Activated CD4-positive, alpha-beta T cell treated with anti-CD3 and anti-CD28 coated beads, Interleukin-2, amount 10 ng/mL, durations not matched to agents 24 days and 14 days (primary cell): ENCODE data around the gene PF4V1. TPM values are rescaled to one million over a fixed set of nuclear protein-coding genes. Genes with fewer than 3 reads are reported as not detected.

ENCODE experiments used
- DNase-seq: peaks from one replicate; pipeline ENCODE4 v3.0.0; 2022
- H3K27ac Mint-ChIP-seq: one replicate; pipeline ENCODE4 v1.8.0; 2022; ENCODE audit warnings: mild to moderate bottlenecking, mixed read lengths
- H3K27me3 Mint-ChIP-seq: one replicate; pipeline ENCODE4 v1.8.0; 2022; ENCODE audit warnings: mixed read lengths
- H3K36me3 Mint-ChIP-seq: one replicate; pipeline ENCODE4 v1.8.0; 2022; ENCODE audit warnings: low read depth, mild to moderate bottlenecking, mixed read lengths
- H3K4me1 Mint-ChIP-seq: one replicate; pipeline ENCODE4 v1.8.0; 2021; ENCODE audit warnings: mixed read lengths
- H3K4me3 Mint-ChIP-seq: one replicate; pipeline ENCODE4 v1.8.0; 2022; ENCODE audit warnings: mild to moderate bottlenecking, moderate library complexity, mixed read lengths
- H3K9me3 Mint-ChIP-seq: one replicate; pipeline ENCODE4 v1.8.0; 2021; ENCODE audit warnings: mixed read lengths
- intact Hi-C: fragments of 100-400 bp; cut with micrococcal nuclease; formaldehyde crosslinking; loops from one replicate; pipeline ENCODE4 v1.15.1; 2023
- total RNA-seq: library from RNA; stranded (reverse); gene quantifications from 2 replicates; pipeline ENCODE4 v1.2.3, GENCODE V29; 2022

Gene PF4V1
- total RNA-seq, 1 donor from 2014 or later, result not detected

DNA sequence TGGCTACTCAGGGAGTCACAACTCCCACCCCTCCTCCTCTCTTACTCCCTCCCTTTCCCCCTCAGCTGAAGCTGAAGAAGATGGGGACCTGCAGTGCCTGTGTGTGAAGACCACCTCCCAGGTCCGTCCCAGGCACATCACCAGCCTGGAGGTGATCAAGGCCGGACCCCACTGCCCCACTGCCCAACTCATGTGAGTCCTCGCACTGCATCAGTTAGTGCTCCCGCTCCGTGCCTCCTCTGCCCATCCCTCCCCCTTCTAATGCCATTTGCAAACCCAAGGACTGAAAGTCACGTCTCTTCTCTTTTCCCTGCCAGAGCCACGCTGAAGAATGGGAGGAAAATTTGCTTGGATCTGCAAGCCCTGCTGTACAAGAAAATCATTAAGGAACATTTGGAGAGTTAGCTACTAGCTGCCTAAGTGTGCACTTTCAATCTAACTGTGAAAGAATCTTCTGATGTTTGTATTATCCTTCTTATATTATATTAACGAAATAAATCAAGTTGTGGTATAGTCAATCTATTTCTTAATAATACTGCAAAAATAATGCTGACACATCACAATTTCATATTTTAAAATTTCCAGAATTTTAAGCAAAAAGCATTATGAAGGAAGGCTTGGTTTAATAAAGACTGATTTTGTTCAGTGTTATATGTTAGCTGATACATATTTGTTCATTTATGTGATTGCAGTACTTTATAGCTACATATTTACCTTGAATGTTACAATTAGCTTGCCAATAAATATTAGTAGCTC lies 800 bp downstream of the PF4V1 start:
- H3K9me3 Mint-ChIP-seq, result no peaks in the 10 kb centered on the region
- H3K27ac Mint-ChIP-seq, result no peak overlapping the region
- H3K36me3 Mint-ChIP-seq, result no peaks in the 10 kb centered on the region
- H3K4me3 Mint-ChIP-seq, result no peak overlapping the region
- peaks cover 15% of the 10 kb centered on the region for H3K27me3 Mint-ChIP-seq
- DNase-seq, result no peak
- intact Hi-C loops, result no loop called here
- no peaks in the 10 kb centered on the region for H3K4me1 Mint-ChIP-seq

DNA sequence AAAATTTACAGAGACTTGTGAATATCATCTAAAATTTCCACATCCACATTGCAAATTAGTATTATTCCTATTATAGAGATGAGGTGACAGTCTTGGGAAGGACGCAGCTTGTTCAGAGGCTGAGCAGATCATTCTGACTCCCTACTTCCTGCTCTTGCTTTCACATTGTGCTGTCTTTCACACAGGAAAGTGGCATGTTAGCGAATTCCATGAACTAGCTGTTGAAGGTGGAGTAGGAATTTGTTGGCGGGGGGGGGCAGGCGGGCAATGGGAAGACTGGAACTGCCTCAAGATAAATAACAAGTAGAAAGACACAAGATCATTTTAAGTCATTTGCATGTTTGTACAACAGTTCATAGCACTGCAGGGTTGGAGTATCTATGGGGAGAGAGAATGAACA lies 2.3 kb downstream of the PF4V1 start:
- DNase-seq, result no peak
- intact Hi-C loops, result no loop called here
- Mint-ChIP-seq H3K9me3 (no peaks in the 10 kb centered on the region), H3K27me3 (peaks cover 11% of the 10 kb centered on the region), H3K4me3 (no peak overlapping the region), H3K4me1 (no peaks in the 10 kb centered on the region), H3K36me3 (no peaks in the 10 kb centered on the region), H3K27ac (no peak overlapping the region)

DNA sequence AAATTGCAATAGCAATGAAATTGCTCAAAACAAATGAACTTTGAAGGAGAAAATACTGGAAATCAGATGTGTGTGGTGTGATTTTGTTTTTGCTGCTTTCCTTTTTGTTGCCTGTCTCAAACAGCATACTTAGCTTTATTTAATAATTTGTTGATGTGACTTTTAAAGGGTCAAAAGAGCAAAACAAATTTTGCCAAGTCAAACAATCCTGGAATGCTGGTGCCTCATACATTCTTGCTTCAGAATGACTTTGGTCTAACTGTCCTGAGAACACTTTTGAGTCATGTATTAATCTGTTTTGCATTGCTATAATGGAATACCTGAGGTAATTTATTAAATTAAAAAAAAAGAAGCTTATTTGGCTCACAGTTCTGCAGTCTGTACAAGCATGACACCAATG lies 3.4 kb downstream of the PF4V1 start:
- Mint-ChIP-seq H3K4me3 (no peak overlapping the region), H3K4me1 (no peaks in the 10 kb centered on the region), H3K9me3 (no peaks in the 10 kb centered on the region), H3K36me3 (no peaks in the 10 kb centered on the region), H3K27ac (no peak overlapping the region), H3K27me3 (peaks cover 13% of the 10 kb centered on the region)
- no peak for DNase-seq
- intact Hi-C loops, result no loop called here

DNA sequence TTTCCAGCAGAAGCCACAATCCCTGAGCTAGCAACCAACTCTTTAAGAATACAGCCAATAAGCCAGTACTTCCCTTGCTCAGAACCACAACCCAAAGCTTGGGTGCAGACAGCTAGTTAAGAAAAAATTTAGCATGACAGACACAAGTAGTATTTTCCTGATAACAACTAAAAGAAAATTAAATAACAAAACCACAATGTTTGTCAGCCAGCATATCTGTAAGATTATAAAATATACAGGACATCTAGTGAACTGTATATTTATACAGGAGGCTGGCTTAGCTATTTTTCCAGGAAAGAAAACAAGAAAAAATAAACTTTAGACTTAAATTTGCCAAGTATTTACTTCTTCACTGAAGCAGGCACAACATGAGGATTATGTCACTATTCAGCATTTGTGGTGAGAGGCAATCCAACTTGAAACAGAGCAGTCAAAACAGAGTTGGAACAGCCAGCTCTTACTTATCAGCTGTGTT lies 6.6 kb downstream of the PF4V1 start:
- DNase-seq, result no peak
- intact Hi-C loops, result loop anchor here (10.0 kb wide), 1 partner anchor 195 kb away; no protein-coding TSS in a partner anchor
- Mint-ChIP-seq H3K4me1 (no peaks in the 10 kb centered on the region), H3K9me3 (no peaks in the 10 kb centered on the region), H3K27ac (no peak overlapping the region), H3K27me3 (peaks cover 6% of the 10 kb centered on the region), H3K36me3 (no peaks in the 10 kb centered on the region), H3K4me3 (no peak overlapping the region)

DNA sequence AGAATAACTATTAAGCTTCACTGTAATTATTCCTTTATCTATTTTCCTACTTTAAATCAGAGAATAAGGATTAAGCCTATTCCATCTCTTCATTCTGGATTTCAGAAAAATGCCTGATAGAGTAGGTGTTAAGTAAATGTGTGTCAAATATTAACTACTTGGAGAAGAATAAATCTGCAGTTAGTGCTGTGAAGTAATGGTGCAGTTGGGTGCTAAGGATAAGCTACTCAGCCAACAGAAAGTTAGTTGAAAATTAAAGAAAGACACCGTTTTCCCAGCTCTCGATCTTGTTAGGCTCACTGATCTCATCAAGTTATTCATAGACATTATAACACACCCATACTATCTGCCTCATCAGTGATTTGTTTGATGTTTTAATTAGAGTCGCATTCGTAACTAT lies 7.1 kb downstream of the PF4V1 start:
- intact Hi-C loops, result loop anchor here (10.0 kb wide), 1 partner anchor 195 kb away; no protein-coding TSS in a partner anchor
- DNase-seq, result no peak
- no peaks in the 10 kb centered on the region for H3K9me3 Mint-ChIP-seq
- H3K4me3 Mint-ChIP-seq, result no peak overlapping the region
- peaks cover 5% of the 10 kb centered on the region for H3K27me3 Mint-ChIP-seq
- no peaks in the 10 kb centered on the region for H3K4me1 Mint-ChIP-seq
- H3K36me3 Mint-ChIP-seq, result no peaks in the 10 kb centered on the region
- no peak overlapping the region for H3K27ac Mint-ChIP-seq

DNA sequence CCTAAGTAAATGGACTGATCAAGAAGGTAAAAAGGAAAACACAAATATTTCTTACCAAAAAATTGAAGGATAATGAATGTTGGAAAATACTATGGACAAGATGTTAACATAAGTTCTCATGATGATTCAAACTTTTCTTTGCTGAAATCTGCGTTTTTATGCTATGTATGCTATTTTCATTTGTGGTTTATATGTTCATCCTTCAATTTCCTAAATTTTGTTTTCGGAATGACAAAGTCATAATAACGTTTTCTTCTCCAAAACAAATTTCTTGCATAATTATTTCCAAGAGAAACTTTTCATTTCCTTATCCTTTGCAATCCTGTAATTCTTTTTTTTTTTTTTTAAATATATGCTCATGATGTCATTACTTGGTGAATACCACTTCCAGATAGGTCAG lies 7.8 kb downstream of the PF4V1 start:
- intact Hi-C loops, result loop anchor here (10.0 kb wide), 1 partner anchor 196 kb away; no protein-coding TSS in a partner anchor
- H3K4me1 Mint-ChIP-seq, result no peaks in the 10 kb centered on the region
- no peak overlapping the region for H3K27ac Mint-ChIP-seq
- H3K36me3 Mint-ChIP-seq, result no peaks in the 10 kb centered on the region
- no peaks in the 10 kb centered on the region for H3K9me3 Mint-ChIP-seq
- no peak for DNase-seq
- H3K27me3 Mint-ChIP-seq, result peaks cover 4% of the 10 kb centered on the region
- no peak overlapping the region for H3K4me3 Mint-ChIP-seq

DNA sequence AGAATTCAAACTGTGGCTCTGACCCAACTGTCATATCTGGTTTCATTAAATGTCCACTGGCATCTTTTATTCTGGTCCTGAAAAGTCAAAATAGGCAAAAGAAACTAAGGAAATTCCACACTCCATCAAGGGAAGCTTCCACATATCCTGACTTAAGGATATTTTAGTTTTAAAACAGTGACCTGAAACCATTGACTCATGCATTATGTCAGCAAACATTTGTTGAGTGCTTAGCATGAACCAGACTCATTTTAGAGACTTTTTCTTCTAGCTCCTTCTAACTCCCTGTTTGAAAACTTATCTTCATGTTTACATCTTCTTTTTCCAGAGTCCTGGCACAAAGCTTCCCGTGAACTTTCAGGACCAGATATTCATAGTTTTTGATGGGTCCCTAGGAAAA lies 9.2 kb downstream of the PF4V1 start:
- Mint-ChIP-seq H3K4me3 (no peak overlapping the region), H3K9me3 (no peaks in the 10 kb centered on the region), H3K27ac (no peak overlapping the region), H3K4me1 (no peaks in the 10 kb centered on the region), H3K36me3 (no peaks in the 10 kb centered on the region), H3K27me3 (peaks cover 4% of the 10 kb centered on the region)
- intact Hi-C loops, result loop anchor here (10.0 kb wide), 1 partner anchor 198 kb away; no protein-coding TSS in a partner anchor
- no peak for DNase-seq

DNA sequence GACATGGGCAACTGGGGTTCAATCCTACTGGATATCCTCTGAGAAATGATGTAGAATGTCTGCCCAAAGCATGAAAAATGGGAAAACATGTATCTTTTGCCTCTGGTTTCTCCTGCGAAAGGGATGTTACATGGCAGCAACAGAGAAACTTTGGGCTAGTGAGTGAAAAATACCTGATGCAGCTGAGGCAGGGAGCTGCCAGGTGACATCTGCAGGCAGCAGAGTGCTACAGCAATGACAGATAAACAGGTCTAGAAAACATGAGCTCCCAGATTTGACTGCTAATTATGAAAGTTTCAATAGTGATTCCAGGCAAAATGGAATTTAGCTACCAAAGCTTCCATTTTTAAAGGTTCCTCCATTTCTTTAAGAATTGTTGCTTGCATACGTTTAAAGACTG lies 11.3 kb downstream of the PF4V1 start:
- H3K36me3 Mint-ChIP-seq, result no peaks in the 10 kb centered on the region
- intact Hi-C loops, result loop anchor here (10.0 kb wide), 1 partner anchor 200 kb away; no protein-coding TSS in a partner anchor
- peaks cover 20% of the 10 kb centered on the region for H3K27me3 Mint-ChIP-seq
- H3K27ac Mint-ChIP-seq, result no peak overlapping the region
- no peaks in the 10 kb centered on the region for H3K4me1 Mint-ChIP-seq
- H3K4me3 Mint-ChIP-seq, result no peak overlapping the region
- DNase-seq, result no peak
- H3K9me3 Mint-ChIP-seq, result no peaks in the 10 kb centered on the region

DNA sequence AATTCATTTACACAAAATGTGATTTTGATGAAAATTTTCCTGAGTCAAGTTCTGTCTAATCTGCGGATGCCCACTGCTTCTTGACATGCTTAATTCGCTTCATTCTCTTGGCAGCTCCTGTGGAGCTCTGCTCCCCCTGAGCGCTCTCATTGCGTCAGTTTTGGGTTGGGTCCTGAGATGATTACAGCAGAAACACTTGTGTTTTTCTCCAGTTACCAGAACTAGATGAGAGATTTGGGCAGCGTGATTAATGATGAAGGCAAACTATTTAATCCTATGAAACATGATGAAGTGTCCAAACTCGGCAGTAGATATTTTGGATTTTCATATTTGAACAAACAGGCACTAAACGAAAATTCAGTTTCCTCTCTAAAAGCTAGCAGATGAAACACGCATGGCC lies 11.9 kb downstream of the PF4V1 start:
- Mint-ChIP-seq H3K27ac (no peak overlapping the region), H3K27me3 (peaks cover 26% of the 10 kb centered on the region), H3K36me3 (no peaks in the 10 kb centered on the region), H3K9me3 (no peaks in the 10 kb centered on the region), H3K4me1 (no peaks in the 10 kb centered on the region), H3K4me3 (no peak overlapping the region)
- intact Hi-C loops, result loop anchor here (10.0 kb wide), 1 partner anchor 200 kb away; no protein-coding TSS in a partner anchor
- no peak for DNase-seq

DNA sequence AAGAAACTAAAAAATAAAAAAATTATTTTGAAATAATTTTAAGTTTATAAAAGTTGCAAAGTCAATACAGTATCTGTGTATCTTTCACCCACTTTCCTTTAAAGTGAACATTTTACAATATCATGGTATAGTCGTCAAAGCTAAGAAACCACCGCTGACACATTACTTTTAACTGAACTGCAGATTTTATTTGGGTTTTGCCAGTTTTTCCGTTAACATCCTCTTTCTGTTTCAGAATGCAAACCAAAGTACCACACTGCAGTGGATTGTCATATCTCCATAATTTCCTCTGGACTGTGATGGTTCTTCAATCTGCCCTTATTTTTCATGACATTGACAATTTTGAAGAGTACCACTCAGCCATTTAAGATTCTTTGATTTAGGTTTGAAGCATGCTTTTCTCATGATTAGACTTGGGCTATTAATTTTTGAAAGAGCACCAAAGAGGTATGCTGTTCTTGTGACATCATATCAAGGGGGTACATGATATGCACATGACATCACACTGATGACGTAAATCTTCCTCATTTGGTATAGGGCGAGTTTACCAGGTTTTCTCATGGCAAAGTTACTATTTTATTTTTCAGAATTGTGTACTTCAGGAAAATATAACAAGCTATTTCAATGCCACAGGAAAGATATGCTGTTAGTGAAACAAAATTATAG lies 12.5 kb downstream of the PF4V1 start:
- no peak for DNase-seq
- intact Hi-C loops, result loop anchor here (10.0 kb wide), 1 partner anchor 201 kb away; no protein-coding TSS in a partner anchor
- Mint-ChIP-seq H3K27me3 (peaks cover 31% of the 10 kb centered on the region), H3K27ac (no peak overlapping the region), H3K4me3 (no peak overlapping the region), H3K9me3 (no peaks in the 10 kb centered on the region), H3K4me1 (no peaks in the 10 kb centered on the region), H3K36me3 (no peaks in the 10 kb centered on the region)

DNA sequence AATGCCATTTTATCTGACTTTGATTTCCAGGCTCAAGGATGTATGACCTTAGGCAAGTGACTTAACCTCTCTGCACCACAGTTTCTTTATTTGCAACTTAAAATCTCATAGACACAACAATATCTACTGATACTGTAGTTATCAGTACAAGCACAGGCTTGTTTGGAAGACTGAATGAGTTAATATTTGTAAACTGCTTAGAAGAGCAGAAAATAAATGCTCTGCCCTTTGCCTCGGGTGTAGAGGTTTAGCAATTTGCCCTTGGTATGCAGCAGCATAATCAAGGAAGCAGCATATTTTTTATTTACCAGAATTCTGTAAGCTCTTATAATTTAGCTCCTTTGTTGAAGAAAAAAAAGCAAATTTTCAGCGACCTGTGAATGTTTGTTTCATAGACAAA lies 13.2 kb downstream of the PF4V1 start:
- Mint-ChIP-seq H3K4me3 (no peak overlapping the region), H3K36me3 (no peaks in the 10 kb centered on the region), H3K9me3 (no peaks in the 10 kb centered on the region), H3K27ac (no peak overlapping the region), H3K27me3 (peaks cover 31% of the 10 kb centered on the region), H3K4me1 (no peaks in the 10 kb centered on the region)
- intact Hi-C loops, result loop anchor here (10.0 kb wide), 1 partner anchor 201 kb away; no protein-coding TSS in a partner anchor
- no peak for DNase-seq

DNA sequence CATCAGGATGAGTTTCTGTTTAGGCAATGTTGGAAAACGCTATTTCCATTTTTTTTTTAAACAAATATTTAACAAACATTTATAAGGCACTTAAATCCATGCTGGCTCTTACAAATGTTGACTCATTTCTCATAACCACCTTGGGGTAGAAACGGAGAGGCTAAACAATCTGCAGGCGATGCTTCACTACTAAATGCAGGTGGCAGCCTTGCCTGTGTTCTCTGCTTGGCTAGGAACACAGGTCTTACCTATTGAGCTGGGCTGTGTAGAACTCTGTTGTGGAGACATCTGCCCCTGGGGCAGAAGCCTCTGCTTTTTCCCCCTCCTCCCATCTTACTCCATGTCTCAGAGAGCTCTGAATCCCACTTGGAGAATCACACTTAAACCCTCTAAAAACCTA lies 14.7 kb downstream of the PF4V1 start:
- H3K4me1 Mint-ChIP-seq, result no peaks in the 10 kb centered on the region
- intact Hi-C loops, result loop anchor here (10.0 kb wide), 1 partner anchor 203 kb away; no protein-coding TSS in a partner anchor
- H3K27me3 Mint-ChIP-seq, result peaks cover 34% of the 10 kb centered on the region
- H3K9me3 Mint-ChIP-seq, result no peaks in the 10 kb centered on the region
- H3K36me3 Mint-ChIP-seq, result no peaks in the 10 kb centered on the region
- no peak overlapping the region for H3K4me3 Mint-ChIP-seq
- DNase-seq, result no peak
- no peak overlapping the region for H3K27ac Mint-ChIP-seq

DNA sequence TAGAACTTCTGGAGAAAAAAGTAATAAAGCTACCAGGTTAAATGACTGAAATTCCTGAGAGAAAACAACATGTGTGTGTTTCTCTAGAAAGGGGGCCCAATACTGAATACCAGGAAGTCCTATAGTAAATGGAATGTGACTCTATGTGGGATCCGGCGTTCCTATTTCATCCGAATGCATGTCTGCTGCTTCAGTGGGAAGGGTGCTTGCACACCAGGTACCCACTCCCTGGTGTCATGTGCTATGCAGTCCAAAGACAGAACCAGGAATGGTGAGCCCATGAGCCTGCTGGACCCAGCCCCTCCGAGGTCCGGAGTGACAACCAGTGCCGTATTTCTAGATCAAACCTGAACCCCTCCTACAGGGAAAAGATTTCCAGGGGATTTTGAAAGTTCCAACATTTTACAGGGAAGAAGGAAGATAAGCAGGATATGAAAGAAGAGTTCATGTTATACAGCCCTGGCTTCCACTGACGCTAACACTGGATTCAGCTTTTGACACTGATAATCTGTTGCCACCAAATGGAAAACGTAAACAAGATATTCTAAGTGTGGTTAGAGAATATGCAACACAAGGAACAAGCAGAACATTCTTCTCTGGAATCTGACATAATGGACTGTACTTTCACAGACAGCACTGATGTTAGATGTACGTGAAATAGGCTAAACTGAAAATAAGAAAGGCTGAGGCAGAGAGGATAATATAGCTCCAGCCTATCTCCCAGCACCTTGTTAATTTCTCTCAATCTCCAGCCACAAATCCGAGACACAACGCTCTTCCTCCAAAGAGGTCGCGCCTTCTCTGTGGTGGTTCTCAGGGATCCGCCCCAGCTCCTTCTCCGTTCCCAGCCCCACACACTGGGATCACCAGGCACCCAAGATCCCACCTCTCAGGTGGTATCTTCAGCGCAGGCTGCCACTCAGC lies 15.4 kb downstream of the PF4V1 start:
- no peaks in the 10 kb centered on the region for H3K9me3 Mint-ChIP-seq

More for the DNA sequence above, 15.4 kb downstream of the PF4V1 start:
- Mint-ChIP-seq H3K27ac (no peak overlapping the region), H3K36me3 (no peaks in the 10 kb centered on the region), H3K27me3 (peaks cover 35% of the 10 kb centered on the region), H3K4me3 (peak overlapping the region; percentile 28), H3K4me1 (no peaks in the 10 kb centered on the region)
- DNase-seq, result no peak
- intact Hi-C loops, result loop anchor here (10.0 kb wide), 1 partner anchor 204 kb away; no protein-coding TSS in a partner anchor
